Peyer's patch (tissue), 4 donors: ENCODE results near the gene KNSTRN.

Experiments used
- CTCF ChIP-seq, 6 experiments: fragments of 450-650 bp in 4 of 6; fragments of 200-600 bp in 2 of 6; sonication (generic) in 1 of 6; IDR thresholded peaks; one replicate each; pipeline ENCODE4 v1.5.1; 2017 to 2019; ENCODE audit warnings: antibody characterized with exemption in 6 of 6, mild to moderate bottlenecking in 3 of 6, moderate library complexity in 1 of 6
- POLR2A ChIP-seq, 2 donors: fragments of 450-650 bp; IDR thresholded peaks; one replicate each; pipeline ENCODE4 v1.5.1; 2017; ENCODE audit warnings: antibody characterized with exemption in 2 of 2, mild to moderate bottlenecking in 2 of 2, moderate library complexity in 2 of 2

GRCh38 chr15:40367371-40367685 lies 15.2 kb upstream of the KNSTRN start:
- TF ChIP-seq CTCF (IDR thresholded peaks at IDR 0.05) (no peak), POLR2A (IDR thresholded peaks at IDR 0.05) (no peak)
